ENCODE results near the gene MBNL2.

DNA sequence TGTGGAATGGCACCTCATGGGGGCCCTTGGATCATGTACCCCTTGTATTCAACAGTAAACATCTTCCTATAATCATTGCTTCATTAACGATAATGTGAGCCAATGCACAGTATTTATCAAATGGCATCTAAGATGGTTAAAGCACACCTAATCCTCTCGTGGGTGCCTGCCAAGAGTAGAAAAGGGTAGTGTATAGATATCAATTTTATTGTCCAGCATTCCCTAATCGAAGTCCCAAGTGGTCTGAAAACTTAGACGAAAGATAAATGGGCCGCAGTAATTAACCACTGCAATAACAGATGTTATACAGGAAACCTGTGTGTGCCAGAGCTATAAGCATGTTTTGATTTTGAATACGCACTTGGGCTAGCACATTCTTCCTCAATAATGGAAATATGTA, 667 bp upstream of the MBNL2 start:
- TF ChIP-seq, protein P1, sequence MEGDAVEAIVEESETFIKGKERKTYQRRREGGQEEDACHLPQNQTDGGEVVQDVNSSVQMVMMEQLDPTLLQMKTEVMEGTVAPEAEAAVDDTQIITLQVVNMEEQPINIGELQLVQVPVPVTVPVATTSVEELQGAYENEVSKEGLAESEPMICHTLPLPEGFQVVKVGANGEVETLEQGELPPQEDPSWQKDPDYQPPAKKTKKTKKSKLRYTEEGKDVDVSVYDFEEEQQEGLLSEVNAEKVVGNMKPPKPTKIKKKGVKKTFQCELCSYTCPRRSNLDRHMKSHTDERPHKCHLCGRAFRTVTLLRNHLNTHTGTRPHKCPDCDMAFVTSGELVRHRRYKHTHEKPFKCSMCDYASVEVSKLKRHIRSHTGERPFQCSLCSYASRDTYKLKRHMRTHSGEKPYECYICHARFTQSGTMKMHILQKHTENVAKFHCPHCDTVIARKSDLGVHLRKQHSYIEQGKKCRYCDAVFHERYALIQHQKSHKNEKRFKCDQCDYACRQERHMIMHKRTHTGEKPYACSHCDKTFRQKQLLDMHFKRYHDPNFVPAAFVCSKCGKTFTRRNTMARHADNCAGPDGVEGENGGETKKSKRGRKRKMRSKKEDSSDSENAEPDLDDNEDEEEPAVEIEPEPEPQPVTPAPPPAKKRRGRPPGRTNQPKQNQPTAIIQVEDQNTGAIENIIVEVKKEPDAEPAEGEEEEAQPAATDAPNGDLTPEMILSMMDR (IDR thresholded peaks at IDR 0.05; ENCODE audit: low read length): no peak
- TF ChIP-seq EZH2 (optimal IDR thresholded peaks at IDR 0.05; ENCODE audit: low read depth, low read length) (no peak), EZH2phosphoT487 (IDR thresholded peaks at IDR 0.05; ENCODE audit: low read length) (no peak)

Measured in MM.1S (cell line).